Activated T-cell treated with anti-CD3 and anti-CD28 coated beads, Interleukin-2, amount 50 U/mL, for 48 hours (primary cell): ENCODE results near the gene RASAL1.

Experiments used
- DNase-seq, 2 experiments: peaks; one replicate each; pipeline ENCODE4 v3.0.0-alpha.2; 2020

The RASAL1 gene

DNA sequence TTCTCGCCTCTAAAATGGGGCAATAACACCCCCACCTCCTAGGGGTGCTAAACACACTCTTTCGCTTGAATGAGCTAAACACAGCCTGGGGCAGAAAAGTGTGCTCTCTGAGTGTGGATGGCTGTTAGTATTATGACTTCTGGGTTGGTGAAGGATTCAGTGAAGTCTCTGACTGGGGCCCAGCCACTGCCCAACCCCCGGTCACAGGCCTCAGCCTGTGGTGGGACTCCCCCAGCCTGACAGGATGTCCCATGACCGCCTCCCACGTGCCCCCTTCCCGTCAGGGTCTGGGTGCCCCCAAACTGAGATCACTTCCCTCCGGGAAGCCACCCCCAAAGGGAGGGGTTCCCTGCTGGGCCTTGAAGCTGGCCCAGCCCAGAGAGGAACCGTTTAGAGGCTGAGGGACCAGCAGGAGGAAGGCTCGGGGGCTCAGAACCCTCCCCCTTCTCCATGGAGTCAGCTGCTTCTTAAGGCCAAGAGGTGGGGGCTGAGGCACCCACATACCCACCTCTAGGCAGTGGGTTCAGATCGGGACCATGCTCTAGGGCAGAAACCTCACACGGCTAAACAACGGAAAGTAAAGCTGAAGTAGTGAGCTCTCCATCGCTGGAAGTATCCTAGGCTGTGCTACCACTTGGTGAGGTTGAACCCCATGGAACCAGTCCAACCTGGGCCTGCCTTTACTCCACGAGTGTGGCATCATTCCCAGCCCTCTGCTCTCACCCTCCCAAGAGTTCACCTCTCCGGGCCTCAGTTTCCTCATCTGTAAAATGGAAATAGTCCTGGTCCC lies 65.2 kb downstream of the RASAL1 start:
- peak; percentile 73 to 77 for DNase-seq

DNA sequence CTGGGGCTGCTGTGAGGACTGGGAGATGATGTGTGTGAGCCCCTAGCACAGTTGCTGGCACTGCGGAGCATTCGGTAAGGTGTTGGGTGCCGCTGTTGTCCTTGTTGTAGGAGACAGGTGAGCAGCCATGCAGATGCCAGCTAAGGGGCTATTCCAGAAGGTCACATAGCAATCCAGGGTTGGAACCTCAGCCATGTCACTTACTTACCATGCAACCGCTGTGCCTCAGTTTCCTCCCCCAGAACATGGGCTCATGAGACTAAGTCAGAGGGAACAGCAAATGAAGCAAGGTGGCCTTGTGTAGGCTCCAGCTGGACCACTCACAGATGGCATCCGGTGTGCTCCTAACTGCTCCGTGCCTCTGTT lies 65.8 kb downstream of the RASAL1 start:
- DNase-seq, result no peak

DNA sequence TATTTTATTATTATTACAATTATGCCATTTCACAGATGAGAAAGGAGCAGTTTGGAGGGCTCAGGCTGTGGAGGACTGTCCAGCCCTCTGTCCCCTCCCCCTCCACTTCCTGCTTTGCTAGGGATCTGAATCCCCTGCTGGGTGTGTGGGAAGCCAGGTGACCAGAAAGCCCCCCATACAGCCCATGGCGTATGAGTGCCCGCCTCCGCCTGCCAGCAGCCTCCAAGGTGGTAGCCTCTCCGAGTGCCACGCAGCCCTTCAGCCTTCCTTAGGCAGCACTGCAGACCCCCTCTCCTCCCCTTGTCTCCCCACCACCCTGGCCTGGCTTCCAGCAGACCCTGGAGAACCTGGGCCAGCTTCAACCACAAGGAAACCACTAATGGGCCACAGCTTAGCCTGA lies 66.4 kb downstream of the RASAL1 start:
- no peak for DNase-seq

DNA sequence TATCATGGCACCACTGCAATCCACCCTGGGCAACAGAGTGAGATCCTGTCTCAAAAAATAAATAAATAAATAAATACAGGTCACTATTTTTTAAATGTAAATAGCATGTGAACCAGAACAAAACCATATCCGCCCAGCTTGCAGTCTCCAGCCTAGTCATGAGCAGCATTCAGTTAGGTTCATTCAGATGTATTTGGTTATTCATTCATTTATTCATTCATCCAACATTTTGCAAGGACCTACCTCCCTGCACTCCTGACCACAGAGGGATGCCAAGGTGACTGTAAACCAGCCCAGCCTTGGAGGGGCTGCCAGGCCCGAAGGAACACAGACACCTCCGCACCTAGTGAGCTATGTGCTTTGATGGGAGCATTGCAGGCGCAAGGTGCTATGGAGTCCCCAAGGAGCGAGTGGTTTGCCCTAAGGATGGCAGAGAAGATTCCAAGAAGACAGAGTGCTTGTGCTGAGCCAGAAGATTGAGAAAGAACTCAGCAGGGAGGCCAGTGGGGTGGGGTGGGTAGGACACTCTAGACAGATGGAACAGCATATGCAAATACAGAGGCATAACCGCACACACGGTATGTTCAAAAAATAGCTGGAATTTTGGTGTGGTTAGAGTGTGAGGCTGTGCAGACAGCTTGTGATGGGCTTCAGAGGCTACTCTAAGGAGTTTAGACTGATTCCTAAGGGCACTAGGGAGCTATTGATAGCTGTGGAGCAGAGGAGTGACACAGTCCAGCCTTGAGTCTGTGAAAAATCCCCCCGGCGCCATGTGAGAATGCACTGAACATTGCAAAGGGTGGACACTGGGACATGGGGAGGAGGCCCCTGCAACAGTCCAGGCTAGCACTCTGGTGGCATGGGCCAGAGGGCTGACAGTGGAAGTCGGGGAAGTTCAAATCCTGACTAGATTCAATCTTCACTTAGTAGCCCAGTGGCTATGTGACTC lies 67.3 kb downstream of the RASAL1 start:
- DNase-seq, result no peak

DNA sequence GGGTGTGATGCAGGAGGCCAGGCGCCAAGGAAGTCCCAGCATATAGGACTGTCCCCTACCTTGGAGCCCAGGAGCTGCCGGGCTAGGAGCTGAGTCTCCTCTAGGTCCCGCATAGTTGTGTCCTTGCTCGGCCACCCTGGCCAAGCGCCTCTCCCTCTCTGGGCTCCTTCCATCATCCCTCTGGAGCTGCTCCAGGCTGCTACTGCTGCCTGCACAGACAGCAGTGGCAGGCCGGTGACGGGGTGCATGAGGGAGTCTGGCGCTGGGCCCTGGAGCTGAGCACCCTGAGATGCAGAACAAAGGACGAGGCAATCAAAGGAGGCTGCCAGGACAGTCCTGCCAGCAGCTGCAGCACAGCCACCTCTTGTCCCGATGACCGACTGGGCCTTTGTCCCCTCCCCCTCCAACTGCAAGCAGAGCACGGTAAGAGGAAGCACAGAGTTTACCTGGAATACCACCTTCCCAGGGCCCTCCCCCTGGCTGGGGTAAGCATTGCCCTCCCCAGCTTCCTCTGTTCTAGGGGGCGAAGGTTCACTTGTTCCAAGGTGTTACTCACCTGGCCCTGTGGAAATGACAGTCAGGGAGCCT lies 68.7 kb downstream of the RASAL1 start:
- no peak for DNase-seq

DNA sequence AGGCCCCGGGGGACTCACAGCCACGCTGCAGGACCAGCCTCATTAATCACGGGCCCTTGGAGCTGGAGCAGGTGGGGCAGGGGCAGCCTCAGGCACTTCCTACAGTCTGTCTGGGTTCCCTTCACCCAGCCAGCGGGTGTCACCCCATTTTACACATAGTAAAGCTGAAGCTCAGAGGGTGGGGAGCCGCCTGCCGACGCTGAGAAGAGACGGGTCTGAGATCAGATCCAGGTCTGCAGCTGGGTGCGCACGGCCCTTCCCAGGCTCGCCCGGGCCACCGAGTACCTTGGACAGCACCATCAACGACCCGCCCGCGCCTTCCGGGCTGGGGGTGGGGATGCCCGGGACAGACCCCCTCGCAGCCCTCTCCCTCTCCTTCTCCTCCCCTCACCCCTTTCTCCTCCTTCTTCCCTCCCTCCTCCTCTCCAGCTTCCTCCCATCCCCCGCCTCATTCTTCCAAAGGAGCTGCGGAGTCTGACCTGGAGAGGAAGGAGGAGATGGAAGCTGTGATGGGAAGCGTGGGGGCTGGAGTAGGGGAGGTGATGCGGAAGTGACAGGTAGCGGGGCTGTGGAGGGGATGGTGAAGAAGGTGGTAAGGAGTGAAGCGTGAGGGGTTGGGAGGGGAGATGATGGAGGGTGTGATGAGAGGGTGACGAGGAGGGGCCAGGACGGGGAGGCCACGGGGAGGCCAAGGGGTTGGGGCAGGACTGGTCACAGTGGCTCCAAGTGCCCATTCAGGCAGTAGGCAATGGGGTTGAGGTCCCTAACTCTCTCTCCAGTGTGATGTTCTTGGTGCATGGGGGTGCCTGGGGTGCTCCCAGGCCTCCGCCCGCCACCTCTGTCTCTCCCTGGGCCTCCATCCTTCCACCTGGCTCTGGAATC lies 70.2 kb downstream of the RASAL1 start:
- no peak for DNase-seq

DNA sequence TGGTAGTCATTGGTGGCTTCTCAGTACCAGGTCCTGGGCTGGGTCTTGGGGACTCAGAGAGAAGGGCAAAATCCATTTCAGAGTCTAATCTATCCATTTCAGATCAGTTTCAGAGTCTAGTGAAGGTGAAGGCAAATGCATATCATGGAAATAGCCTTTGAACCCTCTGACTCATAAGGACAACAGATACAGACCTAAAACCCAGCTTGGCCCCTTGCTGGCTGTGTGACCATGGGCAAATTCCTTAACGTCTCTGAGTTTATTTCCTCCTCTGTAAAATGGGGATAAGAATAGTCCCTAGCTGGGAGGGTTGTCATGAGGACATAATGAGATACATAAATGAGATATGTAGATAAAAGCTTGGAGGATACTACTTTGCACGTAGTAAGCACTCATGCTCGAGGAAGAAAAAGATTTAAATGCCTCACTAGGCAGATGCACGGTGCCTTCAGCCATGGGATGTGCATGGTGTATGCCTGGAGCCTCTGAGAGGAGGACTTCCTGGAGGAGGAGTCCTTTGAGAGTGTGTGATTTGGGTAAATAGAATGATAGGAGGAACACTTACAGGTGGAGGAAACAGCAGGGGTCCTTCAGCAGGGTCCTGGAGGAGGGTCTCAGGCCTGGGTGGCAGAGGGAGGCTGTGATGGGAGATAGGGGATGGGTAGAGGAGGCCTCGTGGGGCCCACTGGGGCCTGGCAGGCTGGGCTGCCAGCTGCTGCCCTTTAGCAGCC lies 71.0 kb downstream of the RASAL1 start:
- no peak for DNase-seq

DNA sequence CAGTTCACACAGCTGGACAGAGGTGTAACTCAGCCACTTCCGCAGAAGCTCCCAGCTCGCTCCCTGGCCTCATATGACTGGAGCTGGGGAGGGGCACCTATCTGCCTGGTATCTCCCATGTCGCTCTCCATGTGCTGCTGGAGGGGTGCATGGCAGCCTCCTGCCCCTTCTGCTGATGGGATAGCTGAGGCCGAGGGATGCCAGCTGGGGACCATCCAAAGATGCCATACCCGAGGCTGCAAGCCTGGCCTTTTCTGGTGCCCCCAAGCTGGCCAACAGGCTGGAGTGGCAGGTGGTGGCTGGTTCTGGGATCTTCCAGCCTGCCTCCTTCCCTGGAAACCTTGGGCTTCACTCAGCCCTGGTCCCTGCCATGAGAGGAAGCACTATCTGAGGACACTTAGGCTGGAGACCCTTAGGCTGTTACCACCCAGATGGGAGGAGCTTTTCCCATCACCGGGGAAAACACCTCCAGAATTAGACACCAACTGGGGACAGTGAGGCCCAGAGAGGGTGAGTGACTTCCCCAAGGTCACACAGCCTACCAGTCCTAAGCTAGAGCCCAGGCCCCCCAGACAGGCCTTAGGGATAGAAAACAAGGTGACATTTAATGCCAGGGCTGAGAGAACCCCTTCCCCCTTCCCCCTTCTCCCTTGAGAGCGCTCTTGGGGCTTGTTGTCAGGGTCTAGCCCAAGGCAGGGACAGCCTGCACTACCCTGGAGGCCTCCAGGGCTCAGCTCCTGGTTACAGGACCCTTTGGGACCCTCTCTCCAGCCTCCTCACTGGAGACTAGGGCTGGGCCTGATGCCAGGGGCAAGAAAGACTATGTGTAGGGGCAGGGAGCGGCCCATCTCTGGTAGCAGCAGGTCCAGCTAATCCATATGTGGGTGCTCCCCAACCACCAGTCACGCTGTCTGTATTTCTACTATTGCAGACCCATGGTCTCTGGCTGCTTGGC lies 71.9 kb downstream of the RASAL1 start:
- DNase-seq, result no peak

DNA sequence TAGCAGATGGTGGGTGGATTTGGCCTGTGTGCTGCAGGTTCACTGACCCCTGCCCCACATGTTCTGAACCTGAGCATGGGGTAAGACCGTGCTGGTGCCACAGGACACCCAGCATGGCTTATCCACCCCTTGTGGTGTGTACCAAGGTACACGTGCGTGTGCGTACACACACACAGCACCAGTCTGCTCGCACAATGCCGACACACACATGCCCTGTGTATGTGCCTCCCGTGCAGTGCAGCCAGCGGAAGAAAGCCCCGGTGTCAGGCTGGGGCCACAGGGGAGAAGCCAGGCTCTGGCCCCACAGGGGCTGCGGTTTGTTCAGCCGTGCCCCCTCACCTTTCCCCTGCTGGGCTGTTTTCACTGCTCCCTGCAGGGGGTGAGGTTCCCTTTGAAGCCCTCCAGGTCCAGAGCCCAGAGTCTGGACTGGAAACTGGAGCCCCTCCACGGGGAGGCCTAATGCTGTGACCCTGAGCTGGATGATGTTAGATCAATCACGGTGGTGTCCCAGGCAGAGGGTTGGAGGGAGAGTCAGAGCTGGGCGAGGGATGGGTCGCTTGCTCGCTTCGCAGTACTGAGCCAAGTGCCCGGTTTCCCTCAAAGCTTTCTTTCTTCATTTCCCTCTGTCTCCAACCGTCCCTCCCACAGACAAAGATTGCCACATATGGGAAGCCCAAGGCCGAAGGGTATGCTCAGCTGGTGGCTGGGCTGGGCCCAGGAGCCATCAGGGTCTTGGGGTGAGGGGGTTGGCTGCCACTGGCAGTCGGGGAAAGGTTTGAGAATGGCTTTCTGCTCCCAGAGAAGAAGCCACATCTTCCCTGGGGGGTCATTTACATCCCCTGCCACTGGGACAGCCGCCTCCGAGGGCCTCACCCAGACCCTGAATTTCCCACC lies 72.8 kb downstream of the RASAL1 start:
- no peak for DNase-seq

DNA sequence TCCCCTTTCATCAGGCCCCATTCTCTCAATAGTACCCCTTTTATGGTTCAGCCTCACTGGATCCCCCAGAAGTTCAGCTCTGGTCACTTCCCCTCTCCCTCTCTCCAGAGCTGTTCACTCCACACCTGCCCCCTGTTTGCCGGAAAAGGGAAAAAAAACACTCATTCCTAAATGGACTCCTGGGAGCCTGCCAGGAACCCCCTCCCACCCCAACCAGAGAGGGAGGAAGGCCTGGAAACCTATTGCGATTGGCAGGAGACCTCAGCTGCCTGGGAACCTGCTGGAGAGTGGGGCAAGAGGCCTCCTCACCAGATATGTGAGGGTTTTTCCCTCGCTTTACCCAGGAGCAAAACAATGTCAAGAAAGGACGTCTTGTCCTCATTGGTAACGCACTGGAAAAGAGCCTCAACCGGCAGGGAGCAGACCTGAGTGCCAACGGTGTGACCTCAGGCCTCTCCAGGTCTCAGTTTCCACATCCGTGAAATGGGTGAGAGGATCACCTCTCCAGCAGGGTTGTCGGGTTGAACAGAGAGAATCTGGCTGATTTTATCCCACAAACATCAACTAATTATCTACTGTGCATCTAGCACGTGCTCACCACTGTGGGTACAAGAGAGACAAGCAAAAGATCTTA lies 74.4 kb downstream of the RASAL1 start:
- no peak for DNase-seq

DNA sequence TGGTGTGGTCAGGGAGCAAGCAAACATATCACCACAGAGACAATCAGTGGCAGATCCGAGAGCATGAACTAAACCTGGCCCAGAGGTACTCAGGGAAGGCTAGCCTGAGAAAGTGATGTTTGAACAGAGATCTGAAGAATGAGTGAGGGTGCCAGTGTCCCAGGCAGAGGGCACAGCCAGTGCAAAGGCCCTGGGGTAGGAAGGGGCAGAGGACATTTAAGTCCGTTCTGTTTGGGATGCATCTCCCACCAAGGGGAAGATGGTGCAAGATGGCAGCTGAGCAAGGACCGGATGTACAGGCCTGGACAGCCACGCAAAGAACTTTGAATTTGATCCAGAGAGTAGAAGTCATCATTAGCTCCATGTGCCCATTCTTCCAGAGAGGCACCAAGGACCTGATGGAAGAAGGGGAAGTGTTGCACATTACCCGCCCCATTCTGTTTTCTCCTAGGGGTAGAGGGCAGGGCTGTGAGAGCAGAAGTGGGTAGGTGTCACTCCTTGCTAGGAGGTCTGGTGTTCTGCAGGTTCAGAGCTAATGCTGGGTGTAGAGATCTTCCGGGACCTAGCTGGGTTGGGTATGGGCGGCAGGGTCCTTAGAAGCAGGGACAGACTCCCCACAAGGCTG lies 75.1 kb downstream of the RASAL1 start:
- no peak for DNase-seq

DNA sequence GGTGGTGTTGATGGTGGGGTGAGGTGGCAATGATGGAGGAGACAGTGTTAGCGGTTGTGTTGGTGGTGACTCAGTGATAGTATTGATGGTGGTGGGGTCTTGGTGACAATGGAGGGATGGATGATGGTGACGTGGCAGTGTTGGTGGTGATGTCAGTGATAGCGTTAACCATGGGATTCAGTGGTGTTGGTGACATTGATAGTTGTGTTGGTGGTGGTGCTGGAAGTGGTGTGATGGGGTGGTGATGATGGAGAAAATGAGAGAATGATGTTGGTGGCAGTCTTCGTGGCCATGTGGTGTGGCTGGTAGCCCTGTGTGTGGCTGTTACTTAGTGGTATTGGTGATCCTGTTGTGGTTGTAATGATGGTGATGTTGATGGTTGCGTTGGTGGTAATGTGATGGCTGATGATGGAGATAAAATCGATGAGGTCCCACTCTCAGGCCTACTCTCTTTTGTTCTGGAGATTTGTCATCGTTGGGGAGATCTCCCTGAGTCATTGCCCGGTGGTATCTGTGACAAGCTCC lies 76.4 kb downstream of the RASAL1 start:
- DNase-seq, result peak; percentile 41 to 54

DNA sequence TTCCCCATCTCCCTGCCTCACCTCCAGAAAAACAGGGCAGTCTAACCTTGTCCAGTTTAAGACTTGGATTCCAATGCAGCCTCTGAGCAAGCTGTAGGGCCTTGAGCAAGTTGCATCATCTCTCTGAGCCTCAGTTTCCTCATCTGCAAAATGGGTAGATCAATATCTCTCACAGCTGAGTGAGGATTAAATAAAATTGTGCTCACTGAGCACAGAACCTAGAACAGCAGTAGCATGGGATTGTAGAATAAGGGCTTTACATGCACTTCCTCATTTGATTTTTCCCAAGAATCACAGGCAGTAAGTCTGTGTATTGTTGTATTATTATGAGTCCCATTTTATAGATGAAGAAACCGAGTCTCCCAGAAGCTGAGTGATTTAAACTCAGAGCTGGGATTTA lies 77.0 kb downstream of the RASAL1 start:
- DNase-seq, result no peak

DNA sequence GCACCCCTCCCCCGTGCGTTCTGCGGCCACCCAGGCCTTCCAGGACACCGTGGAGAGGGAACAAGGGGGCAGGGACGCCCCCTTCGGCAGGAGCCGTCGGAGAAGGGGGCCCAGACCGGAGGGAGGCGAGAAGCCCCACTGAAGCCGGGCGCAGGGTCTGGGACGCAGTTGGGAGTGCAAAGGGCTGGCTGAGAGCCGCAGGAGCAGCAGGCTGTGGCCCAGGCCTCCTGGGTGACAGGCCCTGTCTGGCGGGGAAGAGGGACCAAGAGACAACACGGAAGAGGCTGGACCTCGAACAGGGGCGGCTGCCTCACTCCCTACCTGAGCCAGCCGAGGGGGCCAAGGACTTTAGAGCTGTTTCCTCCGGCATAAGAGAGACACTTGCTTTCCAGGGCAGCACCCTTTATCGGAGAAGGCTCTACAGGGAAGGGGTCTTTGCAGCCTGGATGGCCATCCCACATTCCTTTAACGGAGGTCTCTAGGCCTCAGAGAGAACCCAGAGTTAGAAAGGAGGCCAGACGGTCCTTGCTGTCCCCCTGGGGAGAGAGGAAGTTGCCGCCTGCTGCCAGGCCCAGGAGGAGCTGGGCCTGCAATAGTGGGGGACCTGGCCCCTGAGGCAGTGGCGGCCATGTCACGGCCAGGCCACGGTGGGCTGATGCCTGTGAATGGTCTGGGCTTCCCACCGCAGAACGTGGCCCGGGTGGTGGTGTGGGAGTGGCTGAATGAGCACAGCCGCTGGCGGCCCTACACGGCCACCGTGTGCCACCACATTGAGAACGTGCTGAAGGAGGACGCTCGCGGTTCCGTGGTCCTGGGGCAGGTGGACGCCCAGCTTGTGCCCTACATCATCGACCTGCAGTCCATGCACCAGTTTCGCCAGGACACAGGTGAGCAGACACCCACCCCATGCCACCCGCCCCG lies 77.7 kb downstream of the RASAL1 start:
- no peak for DNase-seq

DNA sequence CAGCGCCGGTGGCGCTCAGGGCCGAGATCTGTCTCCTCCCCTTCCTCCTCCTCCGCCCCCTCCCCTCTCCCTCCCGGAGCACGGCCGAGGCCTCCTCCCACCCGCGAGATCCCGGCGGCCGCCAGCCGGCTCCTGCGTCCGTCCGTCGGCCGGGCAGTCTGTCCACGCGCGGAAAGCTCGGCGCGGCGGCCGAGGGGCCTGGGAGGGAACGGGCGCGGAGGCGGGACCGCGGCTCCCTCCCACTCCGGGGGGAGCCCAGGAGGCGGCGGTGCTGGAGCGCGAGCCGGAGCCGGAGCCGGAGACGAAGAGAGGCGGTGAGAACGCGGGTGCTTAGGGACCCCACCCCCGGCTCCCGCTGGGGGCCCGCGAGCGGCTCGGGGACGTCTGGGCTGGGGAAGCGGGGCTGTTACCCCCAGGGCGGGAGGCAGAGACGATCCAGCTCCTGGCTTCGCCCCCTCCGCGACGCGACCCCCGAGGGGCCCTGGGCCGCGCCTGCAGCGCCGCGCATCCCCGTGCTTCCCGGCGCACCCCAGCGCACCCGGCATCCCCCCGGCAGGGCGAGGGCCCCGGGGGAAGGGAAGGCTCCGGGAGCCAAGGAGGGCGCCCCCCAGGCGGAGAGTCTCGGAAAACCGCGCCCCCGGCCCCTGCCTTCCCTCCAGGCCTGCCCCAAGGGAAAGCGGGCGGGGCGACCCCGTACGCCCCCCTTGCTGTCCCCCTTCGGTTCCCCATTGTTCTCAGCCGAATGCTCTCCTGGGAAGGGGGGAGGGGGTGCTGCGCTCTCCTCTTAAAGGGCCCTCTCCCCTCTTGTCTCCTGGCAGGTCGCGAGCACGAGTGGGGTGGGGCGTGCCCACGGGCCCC lies 78.7 kb downstream of the RASAL1 start, which contains the start of gene DTX1:
DTX1 (plus strand) TSS at position 100 of the 858 bp plus-strand sequence. CDS start 1,463 bp downstream, outside the sequence.
- peak; percentile 43 to 59 for DNase-seq

DNA sequence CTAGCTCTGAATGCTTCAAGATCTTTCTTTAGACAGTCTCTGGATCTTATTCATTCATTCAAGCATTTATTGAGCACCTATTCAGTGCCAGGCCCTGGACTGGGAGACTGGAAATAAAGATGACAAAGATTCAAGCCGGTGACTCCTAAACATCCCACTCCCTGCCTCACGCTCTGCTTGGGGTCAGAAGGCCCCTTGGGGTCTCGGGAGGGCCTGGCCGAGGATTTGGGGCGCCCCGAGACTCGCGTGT lies 79.3 kb downstream of the RASAL1 start:
- DNase-seq, result no peak
